HCT116 (cell line): Measurements from ENCODE around the gene CA10. TPM values are rescaled to one million over a fixed set of nuclear protein-coding genes. Genes with fewer than 3 reads are reported as not detected.

Source experiments
- ATAC-seq: fragments of 200-7000 bp; cut with Tn5 transposase; 2 replicates; pipeline ENCODE4 v1.9.1; 2020; ENCODE audit warnings: mild to moderate bottlenecking, moderate library complexity
- BruUV-seq: library from RNA; stranded (reverse); fragments of 400-500 nt; replicated peaks from 2 replicates; lab custom pipeline; 2021; lab: Mats Ljungman, UMichigan
- CTCF ChIA-PET: fragments of 300-600 bp; sonication (Branson Sonifier 250); formaldehyde crosslinking; loops from one replicate; lab custom pipeline; 2021; ENCODE audit warnings: antibody characterized with exemption; lab: Charles Lee
- POLR2A ChIA-PET: fragments of 300-600, 350-600 bp; sonication (Branson Sonifier 250); formaldehyde crosslinking; loops from one replicate; lab custom pipeline; 2021; ENCODE audit warnings: antibody characterized with exemption; lab: Charles Lee
- RAD21 ChIA-PET, 2 experiments: fragments of 300-600 bp; sonication (Branson Sonifier 250); formaldehyde crosslinking; loops; one replicate each; lab custom pipeline; 2023; ENCODE audit warnings: low total read pairs in 2 of 2; ENCODE audit not compliant: uncharacterized antibody in 2 of 2, unreplicated experiment in 2 of 2, low non-redundant PET in 1 of 2; lab: Charles Lee
- DNase-seq: peaks from one replicate; pipeline ENCODE4 v3.0.0-alpha.2; 2010; ENCODE audit warnings: low read depth, low spot score
- H2AFZ ChIP-seq: fragments of 200-600 bp; shearing (Covaris generic), sonication (generic); 2 replicates; pipeline ENCODE4 v1.6.1; 2017; ENCODE audit warnings: low read depth, mixed run types, mixed read lengths, antibody characterized with exemption, low read length; ENCODE audit not compliant: poor library complexity, severe bottlenecking
- H3K27ac ChIP-seq: 2 replicates; pipeline ENCODE4 v1.5.1; 2012; ENCODE audit warnings: low read depth, low read length
- H3K27me3 ChIP-seq: fragments of 200-600 bp; sonication (generic); 2 replicates; pipeline ENCODE4 v1.6.1; 2016; ENCODE audit warnings: mixed run types, low read length, mixed read lengths; ENCODE audit not compliant: insufficient read depth
- H3K36me3 ChIP-seq, 2 experiments: fragments of 200-500 bp in 1 of 2; fragments of 200-600 bp in 1 of 2; sonication (Bioruptor generic) in 1 of 2; sonication (generic) in 1 of 2; 2 replicates each; pipeline versions ENCODE4 v1.5.1 to v1.6.1; 2014 to 2016; ENCODE audit warnings: low read length in 2 of 2, inconsistent platforms in 1 of 2, mixed read lengths in 1 of 2, mixed run types in 1 of 2; ENCODE audit not compliant: insufficient read depth in 2 of 2, control insufficient read depth in 1 of 2
- H3K4me1 ChIP-seq, 2 experiments: fragments of 200-600 bp in 1 of 2; sonication (generic) in 1 of 2; 2 replicates each; pipeline versions ENCODE4 v1.5.1 to v1.6.1; 2012 to 2017; ENCODE audit warnings: low read length in 2 of 2, inconsistent platforms in 1 of 2, mild to moderate bottlenecking in 1 of 2, mixed read lengths in 1 of 2, mixed run types in 1 of 2, moderate library complexity in 1 of 2; ENCODE audit not compliant: insufficient read depth in 2 of 2, control insufficient read depth in 1 of 2
- H3K4me2 ChIP-seq: fragments of 200-600 bp; sonication (generic); 2 replicates; pipeline ENCODE4 v1.6.1; 2017; ENCODE audit warnings: mixed run types, low read length, mixed read lengths
- H3K4me3 ChIP-seq, 2 experiments: fragments of 200-600 bp in 1 of 2; sonication (generic) in 1 of 2; replicated peaks in 1 of 2; 2 replicates each; pipeline ENCODE4 v1.5.1; 2011 to 2016; ENCODE audit warnings: low read length in 2 of 2, control low read depth in 1 of 2, low read depth in 1 of 2, mild to moderate bottlenecking in 1 of 2, mixed read lengths in 1 of 2, mixed run types in 1 of 2
- H3K79me2 ChIP-seq: fragments of 200-600 bp; sonication (generic); 2 replicates; pipeline ENCODE4 v1.6.1; 2017; ENCODE audit warnings: mild to moderate bottlenecking, mixed run types, low read length, moderate library complexity, mixed read lengths; ENCODE audit not compliant: insufficient read depth
- H3K9ac ChIP-seq: fragments of 200-600 bp; sonication (generic); 2 replicates; pipeline ENCODE4 v1.6.1; 2016; ENCODE audit warnings: low read length, mixed read lengths
- H3K9me2 ChIP-seq: fragments of 200-600 bp; sonication (generic), shearing (Covaris generic); 2 replicates; pipeline ENCODE4 v1.6.1; 2017; ENCODE audit warnings: mixed run types, mild to moderate bottlenecking, moderate library complexity; ENCODE audit not compliant: insufficient read depth
- H3K9me3 ChIP-seq, 2 experiments: fragments of 200-500 bp in 1 of 2; fragments of 200-600 bp in 1 of 2; sonication (Bioruptor generic) in 1 of 2; sonication (generic) in 1 of 2; 2 replicates each; pipeline ENCODE4 v1.6.1; 2014 to 2017; ENCODE audit warnings: low read length in 2 of 2, mixed read lengths in 2 of 2, inconsistent platforms in 1 of 2, low read depth in 1 of 2, mild to moderate bottlenecking in 1 of 2, mixed run types in 1 of 2, moderate library complexity in 1 of 2; ENCODE audit not compliant: control insufficient read depth in 1 of 2, insufficient read depth in 1 of 2
- H4K20me1 ChIP-seq: fragments of 200-600 bp; sonication (generic), shearing (Covaris generic); 2 replicates; pipeline ENCODE4 v1.6.1; 2017; ENCODE audit warnings: mixed run types, mild to moderate bottlenecking, moderate library complexity; ENCODE audit not compliant: insufficient read depth
- CBX3 ChIP-seq: IDR thresholded peaks from 2 replicates; pipeline ENCODE4 v1.6.1; 2012; ENCODE audit warnings: low read depth
- CEBPB ChIP-seq: IDR thresholded peaks from 2 replicates; pipeline ENCODE4 v1.6.1; 2012; ENCODE audit warnings: low read depth
- CTCF ChIP-seq, 3 experiments: fragments of 200-600 bp in 1 of 3; sonication (generic) in 1 of 3; IDR thresholded peaks in 2 of 3; conservative IDR thresholded peaks in 1 of 3; 2 replicates each; pipeline ENCODE4 v1.5.1; 2012 to 2017; ENCODE audit warnings: low read depth in 2 of 3, low read length in 2 of 3, antibody characterized with exemption in 1 of 3, borderline replicate concordance in 1 of 3, control low read depth in 1 of 3, mild to moderate bottlenecking in 1 of 3, mixed read lengths in 1 of 3, mixed run types in 1 of 3, moderate library complexity in 1 of 3; ENCODE audit not compliant: insufficient read depth in 1 of 3
- EGR1 ChIP-seq: IDR thresholded peaks from 2 replicates; pipeline ENCODE4 v1.6.1; 2012; ENCODE audit warnings: low read depth
- ELF1 ChIP-seq: IDR thresholded peaks from 2 replicates; pipeline ENCODE4 v1.6.1; 2012; ENCODE audit warnings: low read depth, borderline replicate concordance
- EZH2 ChIP-seq: fragments of 200-600 bp; sonication (generic); IDR thresholded peaks from 2 replicates; pipeline ENCODE4 v1.6.1; 2017; ENCODE audit warnings: antibody characterized with exemption, mixed run types
- EZH2phosphoT487 ChIP-seq: fragments of 200-600 bp; IDR thresholded peaks from 2 replicates; pipeline ENCODE4 v1.6.1; 2018; ENCODE audit warnings: antibody characterized with exemption, borderline replicate concordance
- JUND ChIP-seq: IDR thresholded peaks from 2 replicates; pipeline ENCODE4 v1.6.1; 2012
- POLR2A ChIP-seq: IDR thresholded peaks from 2 replicates; pipeline ENCODE4 v1.7.0; 2011; ENCODE audit warnings: borderline replicate concordance; ENCODE audit not compliant: insufficient read depth, insufficient read length; ENCODE audit errors: extremely low read depth
- POLR2AphosphoS5 ChIP-seq: IDR thresholded peaks from 2 replicates; pipeline ENCODE4 v1.6.1; 2011; ENCODE audit warnings: mild to moderate bottlenecking, low read depth, low read length, moderate library complexity
- RAD21 ChIP-seq: IDR thresholded peaks from 2 replicates; pipeline ENCODE4 v1.6.1; 2012; ENCODE audit warnings: low read depth, mild to moderate bottlenecking
- SP1 ChIP-seq: IDR thresholded peaks from 2 replicates; pipeline ENCODE4 v1.6.1; 2012; ENCODE audit warnings: low read depth
- SRF ChIP-seq: IDR thresholded peaks from 2 replicates; pipeline ENCODE4 v1.6.1; 2012; ENCODE audit warnings: low read depth
- TCF7L2 ChIP-seq: IDR thresholded peaks from 2 replicates; pipeline ENCODE4 v1.7.0; 2011; ENCODE audit warnings: borderline replicate concordance, inconsistent platforms; ENCODE audit not compliant: insufficient read depth, insufficient read length; ENCODE audit errors: extremely low read depth
- ZFX ChIP-seq: fragments of 450-650 bp; IDR thresholded peaks from 2 replicates; pipeline ENCODE4 v1.6.1; 2017
- ZNF274 ChIP-seq: fragments of 200-500 bp; sonication (Bioruptor generic); IDR thresholded peaks from 2 replicates; pipeline ENCODE4 v1.6.1; 2014; ENCODE audit warnings: mild to moderate bottlenecking, low read depth, low read length, inconsistent platforms
- intact Hi-C: fragments of 100-400 bp; cut with micrococcal nuclease; formaldehyde crosslinking; loops from 2 replicates; pipeline ENCODE4 v1.10.0; 2022
- total RNA-seq: library from RNA; stranded (reverse); gene quantifications from one replicate; pipeline ENCODE4 v1.2.1, GENCODE V29; 2021; ENCODE audit not compliant: unreplicated experiment
- TF ChIP-seq, protein P1 (sequence below): IDR thresholded peaks from 2 replicates; pipeline ENCODE4 v1.6.1; 2012; ENCODE audit warnings: low read depth
- TF ChIP-seq, protein P2 (sequence below): IDR thresholded peaks from 2 replicates; pipeline ENCODE4 v1.6.1; 2011; ENCODE audit warnings: mild to moderate bottlenecking, low read length, moderate library complexity; ENCODE audit not compliant: insufficient replicate concordance; ENCODE audit errors: extremely low read depth
- TF ChIP-seq, protein P3 (sequence below): IDR thresholded peaks from 2 replicates; pipeline ENCODE4 v1.6.1; 2012

Gene CA10
- total RNA-seq, 1 experiment from 2014 or later = not detected

- POLR2A ChIA-PET = no interaction called here
- TF ChIP-seq CTCF (IDR thresholded peaks at IDR 0.05 in 2 of 3, conservative IDR thresholded peaks at IDR 0.05 in 1 of 3; ENCODE audit: borderline replicate concordance in 1 of 3, insufficient read depth in 1 of 3, low read depth in 2 of 3, low read length in 2 of 3) (no peak), EGR1 (no peak), ZNF274 (no peak), POLR2A (no peak), CEBPB (no peak), ELF1 (no peak), EZH2 (no peak), SP1 (no peak), EZH2phosphoT487 (no peak), JUND (no peak), POLR2AphosphoS5 (no peak), RAD21 (no peak), TCF7L2 (no peak), SRF (no peak), CBX3 (no peak), ZFX (no peak)
- TF ChIP-seq, protein P1, sequence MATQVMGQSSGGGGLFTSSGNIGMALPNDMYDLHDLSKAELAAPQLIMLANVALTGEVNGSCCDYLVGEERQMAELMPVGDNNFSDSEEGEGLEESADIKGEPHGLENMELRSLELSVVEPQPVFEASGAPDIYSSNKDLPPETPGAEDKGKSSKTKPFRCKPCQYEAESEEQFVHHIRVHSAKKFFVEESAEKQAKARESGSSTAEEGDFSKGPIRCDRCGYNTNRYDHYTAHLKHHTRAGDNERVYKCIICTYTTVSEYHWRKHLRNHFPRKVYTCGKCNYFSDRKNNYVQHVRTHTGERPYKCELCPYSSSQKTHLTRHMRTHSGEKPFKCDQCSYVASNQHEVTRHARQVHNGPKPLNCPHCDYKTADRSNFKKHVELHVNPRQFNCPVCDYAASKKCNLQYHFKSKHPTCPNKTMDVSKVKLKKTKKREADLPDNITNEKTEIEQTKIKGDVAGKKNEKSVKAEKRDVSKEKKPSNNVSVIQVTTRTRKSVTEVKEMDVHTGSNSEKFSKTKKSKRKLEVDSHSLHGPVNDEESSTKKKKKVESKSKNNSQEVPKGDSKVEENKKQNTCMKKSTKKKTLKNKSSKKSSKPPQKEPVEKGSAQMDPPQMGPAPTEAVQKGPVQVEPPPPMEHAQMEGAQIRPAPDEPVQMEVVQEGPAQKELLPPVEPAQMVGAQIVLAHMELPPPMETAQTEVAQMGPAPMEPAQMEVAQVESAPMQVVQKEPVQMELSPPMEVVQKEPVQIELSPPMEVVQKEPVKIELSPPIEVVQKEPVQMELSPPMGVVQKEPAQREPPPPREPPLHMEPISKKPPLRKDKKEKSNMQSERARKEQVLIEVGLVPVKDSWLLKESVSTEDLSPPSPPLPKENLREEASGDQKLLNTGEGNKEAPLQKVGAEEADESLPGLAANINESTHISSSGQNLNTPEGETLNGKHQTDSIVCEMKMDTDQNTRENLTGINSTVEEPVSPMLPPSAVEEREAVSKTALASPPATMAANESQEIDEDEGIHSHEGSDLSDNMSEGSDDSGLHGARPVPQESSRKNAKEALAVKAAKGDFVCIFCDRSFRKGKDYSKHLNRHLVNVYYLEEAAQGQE = no peak
- TF ChIP-seq, protein P2, sequence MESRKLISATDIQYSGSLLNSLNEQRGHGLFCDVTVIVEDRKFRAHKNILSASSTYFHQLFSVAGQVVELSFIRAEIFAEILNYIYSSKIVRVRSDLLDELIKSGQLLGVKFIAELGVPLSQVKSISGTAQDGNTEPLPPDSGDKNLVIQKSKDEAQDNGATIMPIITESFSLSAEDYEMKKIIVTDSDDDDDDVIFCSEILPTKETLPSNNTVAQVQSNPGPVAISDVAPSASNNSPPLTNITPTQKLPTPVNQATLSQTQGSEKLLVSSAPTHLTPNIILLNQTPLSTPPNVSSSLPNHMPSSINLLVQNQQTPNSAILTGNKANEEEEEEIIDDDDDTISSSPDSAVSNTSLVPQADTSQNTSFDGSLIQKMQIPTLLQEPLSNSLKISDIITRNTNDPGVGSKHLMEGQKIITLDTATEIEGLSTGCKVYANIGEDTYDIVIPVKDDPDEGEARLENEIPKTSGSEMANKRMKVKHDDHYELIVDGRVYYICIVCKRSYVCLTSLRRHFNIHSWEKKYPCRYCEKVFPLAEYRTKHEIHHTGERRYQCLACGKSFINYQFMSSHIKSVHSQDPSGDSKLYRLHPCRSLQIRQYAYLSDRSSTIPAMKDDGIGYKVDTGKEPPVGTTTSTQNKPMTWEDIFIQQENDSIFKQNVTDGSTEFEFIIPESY = no peak
- TF ChIP-seq, protein P3, sequence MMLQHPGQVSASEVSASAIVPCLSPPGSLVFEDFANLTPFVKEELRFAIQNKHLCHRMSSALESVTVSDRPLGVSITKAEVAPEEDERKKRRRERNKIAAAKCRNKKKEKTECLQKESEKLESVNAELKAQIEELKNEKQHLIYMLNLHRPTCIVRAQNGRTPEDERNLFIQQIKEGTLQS = no peak
- H3K36me3 ChIP-seq = no peaks in the 10 kb centered on the region
These were observed 407.4 kb downstream of the CA10 start for GRCh38 chr17:51751072-51751471.

More at GRCh38 chr17:51751072-51751471, 407.4 kb downstream of the CA10 start:
- H4K20me1 ChIP-seq = no peaks in the 10 kb centered on the region
- ChIA-PET RAD21 (no interaction called here), CTCF (no interaction called here)
- no peaks in the 10 kb centered on the region for H3K79me2 ChIP-seq
- ATAC-seq (no peak), DNase-seq (no peak)
- H3K9ac ChIP-seq = no peak overlapping the region
- no peak overlapping the region for H3K27ac ChIP-seq
- 0 out of 2 replicates have a peak, but pooled peaks cover 4% of the 10 kb centered on the region for H3K27me3 ChIP-seq
- no peaks in the 10 kb centered on the region for H3K9me2 ChIP-seq
- no TSS peak for BruUV-seq
- no peak overlapping the region for H2AFZ ChIP-seq
- intact Hi-C loops = no loop called here
- H3K4me1 ChIP-seq = no peaks in the 10 kb centered on the region
- no peak overlapping the region for H3K4me3 ChIP-seq
- no peaks in the 10 kb centered on the region for H3K9me3 ChIP-seq
- H3K4me2 ChIP-seq = no peak overlapping the region
